Renal cortex interstitium (tissue), 11 donors: Measurements from ENCODE around the gene PDE4DIP. TPM values are rescaled to one million over a fixed set of nuclear protein-coding genes. Genes with fewer than 3 reads are reported as not detected.
"Not testable (repeated sequence)": the region's sequence is repeated elsewhere in the genome, so short reads cannot be mapped to it uniquely, and the experiment has no call there.

ENCODE experiments used
- DNase-seq, 11 donors: peaks; one replicate each; pipeline ENCODE4 v3.0.0-alpha.2; 2013; ENCODE audit warnings: low read depth in 9 of 11, low spot score in 4 of 11; ENCODE audit errors: extremely low read depth in 1 of 11
- polyA plus RNA-seq, 3 donors: library from polyadenylated mRNA; unstranded; fragments of 120-200 nt; gene quantifications; one replicate each; pipeline ENCODE4 v1.2.1, GENCODE V29; 2013; ENCODE audit not compliant: insufficient read length in 3 of 3

PDE4DIP gene
- polyA plus RNA-seq, 3 donors: 112 to 144 (median 123) TPM

- DNase-seq: peak in 2 of 11 donors; percentile 11 to 25
These were observed 108.8 kb downstream of the PDE4DIP start for GRCh38 chr1:148952938-148953616.

- DNase-seq: not testable (repeated sequence)
These were observed 109.5 kb downstream of the PDE4DIP start for GRCh38 chr1:148953730-148954129.

DNA sequence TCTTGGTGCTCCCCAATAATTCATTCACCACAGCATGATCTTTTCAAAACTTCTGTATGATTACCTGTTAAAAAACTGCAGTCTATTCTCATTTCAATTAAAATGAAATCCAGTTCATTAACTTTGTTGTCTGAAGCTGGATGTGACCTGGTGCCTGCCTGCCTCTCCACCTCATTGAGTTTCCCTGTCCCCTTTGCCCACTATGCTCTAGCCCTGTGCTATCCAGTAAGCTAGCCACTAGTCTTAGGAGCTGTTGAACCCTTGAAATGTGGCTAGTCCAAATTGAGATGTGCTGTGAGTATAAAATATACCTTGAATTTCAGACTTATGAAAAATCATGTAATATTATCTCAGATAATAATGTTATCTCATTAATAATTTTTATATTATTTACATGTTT, 114.1 kb downstream of the PDE4DIP start:
- not testable (repeated sequence) for DNase-seq

DNA sequence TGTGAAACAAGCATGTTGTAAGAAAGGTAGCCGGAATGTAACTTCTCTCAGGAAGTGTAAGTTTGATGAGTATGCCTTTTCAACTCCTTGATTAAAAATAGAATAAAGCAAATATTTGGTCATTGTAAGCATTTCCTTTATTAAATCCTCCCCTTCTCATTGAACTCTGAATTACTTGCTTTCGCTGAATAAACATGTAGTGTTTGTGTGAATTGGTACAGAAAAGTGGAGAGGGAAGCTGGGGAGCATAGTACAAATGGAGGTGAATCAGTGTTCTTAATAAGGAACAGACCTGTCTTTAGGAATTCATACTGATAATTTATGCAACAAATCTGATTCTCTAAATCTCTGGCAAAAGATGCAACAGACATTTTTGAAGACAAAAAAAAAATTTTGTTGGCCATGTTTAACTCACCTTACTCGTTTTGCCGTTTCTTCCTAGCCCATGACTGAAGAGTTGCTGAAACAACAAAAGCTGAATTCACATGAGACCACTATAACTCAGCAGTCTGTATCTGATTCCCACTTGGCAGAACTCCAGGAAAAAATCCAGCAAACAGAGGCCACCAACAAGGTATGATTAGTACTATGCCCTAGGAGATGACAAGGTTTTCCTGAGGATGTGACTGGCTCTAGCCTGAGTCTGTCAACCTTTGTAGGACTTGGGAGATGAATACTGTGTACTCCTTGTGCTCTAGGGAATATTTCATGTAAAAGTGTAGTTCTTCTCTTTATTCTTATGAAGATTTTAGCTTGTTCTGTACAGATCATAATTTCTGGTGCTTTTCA, 116.2 kb downstream of the PDE4DIP start:
- not testable (repeated sequence) for DNase-seq

GRCh38 chr1:148962127-148962857, 118.1 kb downstream of the PDE4DIP start:
- DNase-seq: not testable (repeated sequence)

DNA sequence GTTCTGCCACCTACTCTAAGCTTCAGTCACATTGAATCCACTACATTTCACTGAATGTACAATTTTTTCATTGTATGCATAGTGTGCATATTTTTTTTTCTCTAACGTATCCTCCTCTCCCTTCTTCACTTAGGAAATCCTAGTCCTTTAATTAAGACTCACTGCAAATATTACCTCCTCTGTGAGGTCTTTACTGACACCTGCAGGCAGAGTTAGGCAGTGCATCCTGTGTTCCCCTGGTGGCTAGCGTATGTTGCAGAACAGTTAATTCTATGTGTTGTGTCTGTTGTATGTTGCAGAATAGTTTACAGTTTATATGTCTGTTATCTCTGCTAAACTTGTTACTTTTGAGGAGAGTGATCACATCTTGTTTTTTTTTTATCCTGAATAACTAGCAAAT, 121.9 kb downstream of the PDE4DIP start:
- not testable (repeated sequence) for DNase-seq

DNA sequence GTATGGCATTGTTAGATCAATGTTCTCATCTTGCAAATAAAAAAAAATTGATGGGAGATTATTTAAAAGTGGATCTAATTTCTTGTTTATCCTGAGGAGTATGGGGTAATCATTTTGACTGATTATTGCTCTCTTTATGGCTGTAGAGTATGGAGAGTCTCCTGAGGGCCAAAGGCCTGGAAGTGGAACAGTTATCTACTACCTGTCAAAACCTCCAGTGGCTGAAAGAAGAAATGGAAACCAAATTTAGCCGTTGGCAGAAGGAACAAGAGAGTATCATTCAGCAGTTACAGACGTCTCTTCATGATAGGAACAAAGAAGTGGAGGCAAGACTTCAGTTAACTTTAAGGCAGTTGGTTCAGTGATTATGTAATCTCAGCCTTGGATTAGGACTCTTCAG, 123.4 kb downstream of the PDE4DIP start:
- not testable (repeated sequence) for DNase-seq

GRCh38 chr1:148968682-148969081, 124.5 kb downstream of the PDE4DIP start:
- not testable (repeated sequence) for DNase-seq

DNA sequence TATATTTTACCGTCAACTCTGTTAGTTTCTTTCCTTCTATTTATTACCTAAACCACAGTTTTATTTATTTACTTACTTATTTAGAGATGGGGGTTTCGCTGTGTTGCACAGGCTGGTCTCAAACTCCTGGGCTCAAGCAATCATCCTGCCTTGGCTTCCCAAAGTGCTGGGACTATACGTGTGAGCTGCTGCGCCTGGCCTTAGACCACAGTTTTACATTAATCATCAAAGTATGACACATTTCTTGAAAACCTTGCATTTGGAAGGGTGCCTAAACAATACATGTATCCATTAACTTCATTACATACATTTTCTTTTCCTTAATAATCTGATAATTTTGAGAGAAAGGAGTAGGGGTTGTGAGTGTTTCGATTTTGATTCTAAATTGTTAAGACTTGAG, 124.9 kb downstream of the PDE4DIP start:
- not testable (repeated sequence) for DNase-seq

DNA sequence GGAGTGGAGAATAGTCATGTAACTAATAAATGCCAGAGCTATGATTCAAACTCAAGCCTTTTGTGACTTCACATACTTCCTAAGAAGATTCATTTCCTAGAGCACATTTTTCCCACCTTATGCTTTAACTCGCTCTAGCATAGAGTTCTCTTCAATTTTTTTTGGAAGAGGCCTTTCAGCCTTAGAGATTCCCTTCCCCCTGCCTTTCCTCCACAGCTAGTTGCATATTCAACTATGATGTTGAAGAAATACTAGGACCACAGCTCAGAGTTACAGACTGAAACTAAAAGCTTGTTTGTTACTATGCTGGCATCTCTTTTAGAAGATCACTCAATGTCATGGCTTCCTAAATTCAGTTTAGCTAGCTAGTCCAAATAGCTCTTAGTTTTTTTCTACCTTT, 131.2 kb downstream of the PDE4DIP start:
- not testable (repeated sequence) for DNase-seq

- DNase-seq: not testable (repeated sequence)
These were observed 131.8 kb downstream of the PDE4DIP start for GRCh38 chr1:148975866-148976537.

DNA sequence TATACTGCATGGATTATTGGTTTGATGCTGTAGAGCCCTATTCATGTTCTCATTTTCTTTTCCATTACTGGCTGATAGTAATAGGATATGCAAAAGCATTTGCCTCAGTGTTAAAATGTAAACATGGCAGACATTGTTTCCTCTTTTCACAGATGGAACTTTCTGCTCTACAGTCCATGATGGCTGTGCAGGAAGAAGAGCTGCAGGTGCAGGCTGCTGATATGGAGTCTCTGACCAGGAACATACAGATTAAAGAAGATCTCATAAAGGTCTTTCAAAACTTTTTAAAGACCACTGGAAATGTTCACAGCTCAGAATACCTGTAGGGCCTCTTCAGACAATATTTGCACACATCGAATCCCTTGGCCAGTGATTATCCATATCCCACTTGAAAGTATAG, 133.6 kb downstream of the PDE4DIP start:
- DNase-seq: not testable (repeated sequence)

- DNase-seq: not testable (repeated sequence)
These were observed 145.2 kb downstream of the PDE4DIP start for GRCh38 chr1:148989378-148989777.

DNA sequence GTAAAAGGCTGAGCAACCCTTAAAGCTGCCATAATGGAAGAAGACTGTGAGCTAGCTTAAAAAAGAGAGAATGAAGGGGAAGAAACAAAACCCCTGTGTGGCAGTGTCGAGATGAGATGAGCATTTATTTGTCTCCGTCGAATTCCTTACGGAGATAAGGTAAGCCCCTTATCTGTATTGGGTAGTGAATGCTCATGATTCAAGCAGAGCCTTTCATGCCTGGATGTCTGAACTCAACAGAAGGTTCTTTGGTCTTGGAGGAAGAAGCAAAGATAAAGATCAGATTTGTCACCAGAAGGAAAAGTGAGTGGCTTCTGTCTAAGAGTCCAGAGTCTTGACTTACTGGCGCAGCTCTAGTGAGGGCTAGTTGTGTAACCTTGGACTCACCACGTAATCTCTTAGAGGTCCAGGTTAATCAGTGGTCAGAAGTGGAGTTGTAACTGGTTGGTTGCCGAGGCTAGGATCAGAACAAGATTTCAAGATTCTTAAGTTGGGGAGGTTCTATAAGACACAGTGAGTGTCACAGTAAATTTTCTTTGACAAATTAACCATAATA, 146.1 kb downstream of the PDE4DIP start:
- DNase-seq: not testable (repeated sequence)

GRCh38 chr1:148991818-148992217, 147.6 kb downstream of the PDE4DIP start:
- not testable (repeated sequence) for DNase-seq

DNA sequence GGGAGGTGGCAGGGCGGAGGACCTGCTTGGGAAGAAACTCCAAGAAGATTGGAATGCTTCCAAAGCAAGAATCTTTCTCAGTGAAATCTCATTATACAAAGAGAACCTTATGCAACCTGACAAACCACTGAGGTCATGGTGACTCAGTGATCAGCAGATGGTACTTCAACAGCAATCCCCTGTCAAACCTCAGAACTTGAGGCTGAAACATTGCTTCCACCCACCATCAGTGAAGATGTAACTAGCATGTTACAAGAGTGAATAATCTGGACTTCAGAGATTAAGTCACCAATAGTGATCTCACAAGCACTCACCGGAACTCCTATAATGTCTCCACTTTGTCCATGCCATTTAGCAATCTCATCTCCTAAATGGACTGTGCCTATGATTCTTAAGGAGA, 148.1 kb downstream of the PDE4DIP start:
- not testable (repeated sequence) for DNase-seq

DNA sequence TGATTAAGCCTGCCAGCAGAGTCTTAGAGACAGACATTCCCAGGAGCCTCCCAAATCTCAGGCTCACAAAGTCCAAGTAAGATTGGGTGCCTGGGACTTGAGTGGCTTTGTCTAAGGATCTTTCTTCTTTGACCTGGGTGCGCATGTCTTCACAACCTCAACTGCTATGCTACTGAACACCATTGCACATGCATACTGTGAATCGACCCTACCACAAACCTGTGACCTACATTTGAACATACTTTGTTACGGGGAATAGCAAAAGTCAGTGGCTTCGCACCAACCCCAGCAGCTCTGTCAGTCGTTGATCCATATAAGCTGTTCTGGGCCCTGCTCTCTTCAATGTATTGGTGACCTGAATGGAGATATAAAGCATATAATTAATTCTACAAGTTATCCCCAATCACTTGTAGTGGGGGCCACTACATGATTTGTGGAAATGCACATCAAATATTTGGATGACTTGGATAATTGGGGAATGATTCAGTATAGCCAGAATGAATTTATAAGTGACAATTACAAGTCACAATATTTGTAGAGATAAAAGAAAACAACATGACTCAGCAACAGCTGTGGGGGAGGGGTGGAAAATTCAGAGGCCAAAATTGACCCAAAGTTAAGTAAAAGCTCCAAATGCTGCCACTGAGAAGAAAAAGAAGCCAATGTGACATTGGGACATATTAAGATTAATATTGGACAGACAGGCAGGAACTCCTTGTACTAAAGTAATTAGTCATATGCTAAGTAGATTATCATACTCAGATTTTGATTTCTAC, 152.4 kb downstream of the PDE4DIP start:
- not testable (repeated sequence) for DNase-seq

- not testable (repeated sequence) for DNase-seq
These were observed 153.2 kb downstream of the PDE4DIP start for GRCh38 chr1:148997405-148997804.
